SU-DHL-6 (cell line): ENCODE measurements around the gene PSMA7.
A peak's percentile ranks its signal among the peaks of the same experiment; 100 is the strongest.

Source experiments
- H2AFZ ChIP-seq: fragments of 200-600 bp; sonication (generic); 2 replicates; pipeline ENCODE4 v1.6.1; 2014; ENCODE audit warnings: low read depth, mild to moderate bottlenecking, moderate library complexity, mixed read lengths, antibody characterized with exemption, low read length; ENCODE audit not compliant: severe bottlenecking
- H3F3A ChIP-seq: fragments of 200-600 bp; shearing (Covaris generic); 2 replicates; pipeline ENCODE4 v1.6.0; 2016; ENCODE audit warnings: antibody characterized with exemption, mild to moderate bottlenecking; ENCODE audit not compliant: insufficient read depth
- H3K27ac ChIP-seq: fragments of 200-600 bp; sonication (generic); 2 replicates; pipeline ENCODE4 v1.5.1; 2016; ENCODE audit warnings: low read depth, mild to moderate bottlenecking, low read length, moderate library complexity, mixed read lengths
- H3K27me3 ChIP-seq: fragments of 200-600 bp; sonication (generic), shearing (Covaris generic); 2 replicates; pipeline ENCODE4 v1.6.0; 2014; ENCODE audit warnings: mild to moderate bottlenecking, low read length
- H3K36me3 ChIP-seq: fragments of 200-600 bp; sonication (generic); 2 replicates; pipeline ENCODE4 v1.6.1; 2014; ENCODE audit warnings: mild to moderate bottlenecking, low read length, mixed read lengths
- H3K4me2 ChIP-seq: fragments of 300-600, 200-600 bp; shearing (Covaris generic), sonication (generic); 2 replicates; pipeline ENCODE4 v1.6.0; 2014; ENCODE audit warnings: low read length, low read depth, mild to moderate bottlenecking; ENCODE audit not compliant: poor library complexity, severe bottlenecking
- H3K4me3 ChIP-seq: fragments of 200-600 bp; sonication (generic); 2 replicates; pipeline ENCODE4 v1.5.1; 2014; ENCODE audit warnings: antibody characterized with exemption, low read length, mild to moderate bottlenecking, mixed read lengths; ENCODE audit not compliant: insufficient read depth, poor library complexity, severe bottlenecking
- H3K79me2 ChIP-seq: fragments of 200-600 bp; sonication (generic); 2 replicates; pipeline ENCODE4 v1.6.1; 2014; ENCODE audit warnings: mild to moderate bottlenecking, low read length, moderate library complexity; ENCODE audit not compliant: insufficient read depth
- H3K9ac ChIP-seq: fragments of 200-600 bp; sonication (generic); 2 replicates; pipeline ENCODE4 v1.7.0; 2014; ENCODE audit warnings: mild to moderate bottlenecking, low read length
- H3K9me2 ChIP-seq: fragments of 200-600 bp; sonication (generic); replicated peaks from 2 replicates; pipeline ENCODE4 v1.6.1; 2014; ENCODE audit warnings: low read length; ENCODE audit not compliant: insufficient read depth
- H3K9me3 ChIP-seq: fragments of 200-600 bp; sonication (generic); 2 replicates; pipeline ENCODE4 v1.6.1; 2014; ENCODE audit warnings: low read length, mixed read lengths; ENCODE audit not compliant: insufficient read depth
- H4K20me1 ChIP-seq: fragments of 200-600 bp; sonication (generic); 2 replicates; pipeline ENCODE4 v1.6.1; 2014; ENCODE audit warnings: low read depth, mild to moderate bottlenecking, antibody characterized with exemption, low read length, moderate library complexity, mixed read lengths
- EZH2phosphoT487 ChIP-seq: fragments of 200-600 bp; sonication (generic), shearing (Covaris generic); conservative IDR thresholded peaks from 2 replicates; pipeline ENCODE4 v1.6.1; 2018; ENCODE audit warnings: mild to moderate bottlenecking, antibody characterized with exemption, low read length, moderate library complexity, mixed read lengths
- TF ChIP-seq, protein P1 (sequence below): fragments of 200-600 bp; sonication (generic); IDR thresholded peaks from one replicate; pipeline ENCODE4 v1.5.1; 2017; ENCODE audit warnings: antibody characterized with exemption, mild to moderate bottlenecking, low read length, moderate library complexity; ENCODE audit not compliant: insufficient read depth, poor library complexity, severe bottlenecking

PSMA7 gene

DNA sequence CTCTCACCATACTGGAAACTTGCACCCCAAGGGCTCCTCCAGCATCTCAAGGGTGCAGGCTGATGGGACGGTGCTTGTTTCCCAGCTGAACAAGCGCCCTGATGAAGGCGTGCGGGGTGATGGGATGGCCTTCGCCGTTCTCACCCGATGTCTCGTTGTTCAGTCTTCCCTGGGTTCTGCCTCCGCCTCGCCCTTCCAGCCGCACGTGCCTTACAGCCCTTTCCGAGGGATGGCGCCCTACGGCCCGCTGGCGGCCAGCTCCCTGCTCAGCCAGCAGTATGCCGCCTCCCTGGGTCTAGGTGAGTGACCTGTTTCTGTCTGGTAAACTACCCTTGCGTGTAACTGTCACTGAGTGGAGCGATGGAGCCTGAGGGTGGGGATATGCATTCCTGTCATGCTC, 17.1 kb downstream of the PSMA7 start:
- Histone ChIP-seq H3K9me3 (no peaks in the 10 kb centered on the region), H4K20me1 (no peaks in the 10 kb centered on the region; the same call in 1 of the 2 replicates), H3K27me3 (no peaks in the 10 kb centered on the region), H3F3A (peaks cover 3% of the 10 kb centered on the region; the same call in 1 of the 2 replicates), H3K79me2 (peaks cover 16% of the 10 kb centered on the region), H3K9me2 (no peaks in the 10 kb centered on the region), H3K27ac (no peak overlapping the region), H3K4me3 (no peak overlapping the region), H3K36me3 (0 out of 2 replicates have a peak, but pooled peaks cover 9% of the 10 kb centered on the region), H2AFZ (no peak overlapping the region), H3K4me2 (no peak overlapping the region), H3K9ac (no peak overlapping the region)
- no peak for TF ChIP-seq EZH2phosphoT487
- TF ChIP-seq, protein P1, sequence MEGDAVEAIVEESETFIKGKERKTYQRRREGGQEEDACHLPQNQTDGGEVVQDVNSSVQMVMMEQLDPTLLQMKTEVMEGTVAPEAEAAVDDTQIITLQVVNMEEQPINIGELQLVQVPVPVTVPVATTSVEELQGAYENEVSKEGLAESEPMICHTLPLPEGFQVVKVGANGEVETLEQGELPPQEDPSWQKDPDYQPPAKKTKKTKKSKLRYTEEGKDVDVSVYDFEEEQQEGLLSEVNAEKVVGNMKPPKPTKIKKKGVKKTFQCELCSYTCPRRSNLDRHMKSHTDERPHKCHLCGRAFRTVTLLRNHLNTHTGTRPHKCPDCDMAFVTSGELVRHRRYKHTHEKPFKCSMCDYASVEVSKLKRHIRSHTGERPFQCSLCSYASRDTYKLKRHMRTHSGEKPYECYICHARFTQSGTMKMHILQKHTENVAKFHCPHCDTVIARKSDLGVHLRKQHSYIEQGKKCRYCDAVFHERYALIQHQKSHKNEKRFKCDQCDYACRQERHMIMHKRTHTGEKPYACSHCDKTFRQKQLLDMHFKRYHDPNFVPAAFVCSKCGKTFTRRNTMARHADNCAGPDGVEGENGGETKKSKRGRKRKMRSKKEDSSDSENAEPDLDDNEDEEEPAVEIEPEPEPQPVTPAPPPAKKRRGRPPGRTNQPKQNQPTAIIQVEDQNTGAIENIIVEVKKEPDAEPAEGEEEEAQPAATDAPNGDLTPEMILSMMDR = no peak

- Histone ChIP-seq H3K9me2 (no peaks in the 10 kb centered on the region), H3K9ac (peak overlapping the region; percentile 76), H3K36me3 (0 out of 2 replicates have a peak, but pooled peaks cover 6% of the 10 kb centered on the region), H3K4me3 (peak overlapping the region; percentile 80), H3K4me2 (peak overlapping the region; percentile 68), H3F3A (peaks cover 10% of the 10 kb centered on the region; the same call in 1 of the 2 replicates), H2AFZ (no peak overlapping the region), H3K9me3 (no peaks in the 10 kb centered on the region), H4K20me1 (no peaks in the 10 kb centered on the region; the same call in 1 of the 2 replicates), H3K27me3 (no peaks in the 10 kb centered on the region), H3K27ac (no peak overlapping the region), H3K79me2 (peaks cover 16% of the 10 kb centered on the region)
- no peak for TF ChIP-seq EZH2phosphoT487
- TF ChIP-seq, protein P1 = no peak
Measured at GRCh38 chr20:62123450-62124118, 19.6 kb downstream of the PSMA7 start.

GRCh38 chr20:62122654-62123449, 20.3 kb downstream of the PSMA7 start:
- Histone ChIP-seq H3K4me2 (peak overlapping the region; percentile 68), H3K79me2 (peaks cover 16% of the 10 kb centered on the region), H3K27me3 (no peaks in the 10 kb centered on the region), H3K36me3 (0 out of 2 replicates have a peak, but pooled peaks cover 3% of the 10 kb centered on the region), H3F3A (peaks cover 10% of the 10 kb centered on the region; the same call in 1 of the 2 replicates), H3K9me3 (no peaks in the 10 kb centered on the region), H3K27ac (peak overlapping the region; percentile 60), H3K9me2 (no peaks in the 10 kb centered on the region), H3K9ac (peak overlapping the region; percentile 76), H2AFZ (peak overlapping the region; percentile 76), H3K4me3 (peak overlapping the region; percentile 80), H4K20me1 (no peaks in the 10 kb centered on the region; the same call in 1 of the 2 replicates)
- TF ChIP-seq EZH2phosphoT487 = no peak
- TF ChIP-seq, protein P1 = no peak
